HG03039 (cell line): Measurements from ENCODE around the gene BANK1.
A peak's percentile ranks its signal among the peaks of the same experiment; 100 is the strongest.

Experiments
- ATAC-seq: cut with Tn5 transposase; IDR thresholded peaks from one replicate; pipeline ENCODE4 v1.9.1; 2021; ENCODE audit warnings: mild to moderate bottlenecking, moderate library complexity; ENCODE audit not compliant: unreplicated experiment

The BANK1 gene

GRCh38 chr4:102007959-102008425 lies 217.5 kb downstream of the BANK1 start:
- ATAC-seq: peak; percentile 94

- no peak for ATAC-seq
These were observed 218.2 kb downstream of the BANK1 start for GRCh38 chr4:102008711-102009110.

GRCh38 chr4:102022343-102022742 lies 231.8 kb downstream of the BANK1 start:
- ATAC-seq: no peak

GRCh38 chr4:102027961-102028360 lies 237.4 kb downstream of the BANK1 start:
- no peak for ATAC-seq

GRCh38 chr4:102031406-102031805 lies 240.9 kb downstream of the BANK1 start:
- ATAC-seq: no peak

GRCh38 chr4:102036016-102036415 lies 245.5 kb downstream of the BANK1 start:
- no peak for ATAC-seq

GRCh38 chr4:102036619-102037376 lies 246.3 kb downstream of the BANK1 start:
- no peak for ATAC-seq

GRCh38 chr4:102037566-102037965 lies 247.0 kb downstream of the BANK1 start:
- no peak for ATAC-seq

- no peak for ATAC-seq
These were observed 252.6 kb downstream of the BANK1 start for GRCh38 chr4:102042871-102043802.

GRCh38 chr4:102047616-102048015 lies 257.1 kb downstream of the BANK1 start:
- no peak for ATAC-seq

- no peak for ATAC-seq
These were observed 265.3 kb downstream of the BANK1 start for GRCh38 chr4:102055805-102056204.

- no peak for ATAC-seq
These were observed 266.6 kb downstream of the BANK1 start for GRCh38 chr4:102057122-102057521.

GRCh38 chr4:102061133-102061532 lies 270.6 kb downstream of the BANK1 start:
- ATAC-seq: no peak

- ATAC-seq: no peak
These were observed 274.4 kb downstream of the BANK1 start for GRCh38 chr4:102064747-102065442.

- ATAC-seq: no peak
These were observed 286.1 kb downstream of the BANK1 start for GRCh38 chr4:102076622-102077021.

GRCh38 chr4:102080184-102080583 lies 289.7 kb downstream of the BANK1 start:
- ATAC-seq: no peak

- ATAC-seq: no peak
These were observed 299.5 kb downstream of the BANK1 start for GRCh38 chr4:102089850-102090621.

- ATAC-seq: no peak
These were observed 301.1 kb downstream of the BANK1 start for GRCh38 chr4:102091656-102092055.

GRCh38 chr4:102094481-102094880 lies 304.0 kb downstream of the BANK1 start:
- ATAC-seq: no peak

- ATAC-seq: no peak
These were observed 312.8 kb downstream of the BANK1 start for GRCh38 chr4:102103368-102103767.
